Ammon's horn (tissue), 1 donor: ENCODE results near the gene KRTAP27-1.

Experiments
- DNase-seq: peaks from one replicate; pipeline ENCODE4 v3.0.0-alpha.2; 2016; ENCODE audit warnings: low spot score

Gene KRTAP27-1

DNA sequence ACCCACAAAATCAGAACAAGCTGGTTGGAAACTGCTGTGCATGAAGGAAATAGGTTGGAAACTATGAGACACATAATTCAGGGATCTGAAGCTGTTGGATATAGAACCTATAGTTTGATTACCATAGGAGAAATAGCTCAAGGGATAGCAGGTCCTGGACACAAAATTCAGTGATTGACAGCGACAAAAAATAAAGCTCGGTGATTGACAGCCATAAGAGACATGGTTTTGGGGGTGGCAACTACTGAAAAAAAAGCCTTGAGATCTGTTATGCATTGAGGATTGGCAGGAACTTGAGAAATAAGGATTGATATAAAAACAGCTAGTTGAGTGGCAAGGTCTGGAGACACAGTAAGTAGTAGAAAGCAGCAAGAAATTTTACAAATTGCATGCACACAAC lies 48.3 kb downstream of the KRTAP27-1 start, which contains the start of gene KRTAP25-1:
Gene KRTAP25-1, minus strand, starts transcription at position 300 of the 400 bp plus-strand sequence. Its CDS starts 24 bp downstream, at position 276.
- DNase-seq = no peak
